IMR-90 (cell line): ENCODE data around the gene EFNB2. TPM values are rescaled to one million over a fixed set of nuclear protein-coding genes. Genes with fewer than 3 reads are reported as not detected.

Experiments
- BHLHE40 ChIP-seq: fragments of 150-350 bp; IDR thresholded peaks from 2 replicates; pipeline ENCODE4 v1.6.1; 2016; ENCODE audit warnings: mild to moderate bottlenecking, low read depth, low read length
- ELK1 ChIP-seq: fragments of 150-350 bp; IDR thresholded peaks from 2 replicates; pipeline ENCODE4 v1.6.1; 2016; ENCODE audit warnings: low read depth, mild to moderate bottlenecking, low read length, moderate library complexity, borderline replicate concordance
- polyA plus RNA-seq, 3 experiments: library from polyadenylated mRNA; depleted of rRNA; stranded (reverse); fragments of >200 nt; gene quantifications; 2 replicates each; pipeline ENCODE4 v1.2.3, GENCODE V29; 2012; ENCODE audit warnings: low replicate concordance in 1 of 3
- total RNA-seq: library from RNA; depleted of rRNA; stranded (reverse); fragments of >200 nt; gene quantifications from 2 replicates; pipeline ENCODE4 v1.2.3, GENCODE V29; 2012

Gene EFNB2
- total and polyA plus RNA-seq, 2 of the 4 experiments (the other 2 are of a cell fraction), result 5.4 to 6.0 TPM

GRCh38 chr13:106567474-106568298 lies 32.2 kb upstream of the EFNB2 start, which contains the start of gene ARGLU1 (continued):
- TF ChIP-seq ELK1 (no peak), BHLHE40 (peak; percentile 99)
